ENCODE measurements around the gene SDSL.

- TF ChIP-seq CTCF (IDR thresholded peaks at IDR 0.05; ENCODE audit: insufficient read depth, low read length, poor library complexity, severe bottlenecking) = no peak
- no peak for TF ChIP-seq EZH2phosphoT487 (conservative IDR thresholded peaks at IDR 0.05; ENCODE audit: low read length)
These were observed 51.2 kb downstream of the SDSL start for GRCh38 chr12:113473400-113473799.

Data from SU-DHL-6 (cell line).